WERI-Rb-1 (cell line): ENCODE measurements around the gene PTH1R.

Experiments used
- DNase-seq: peaks from one replicate; pipeline ENCODE4 v3.0.0-alpha.2; 2020
- H3K27ac ChIP-seq: fragments of 250-450 bp; sonication (Bioruptor Pico); 2 replicates; pipeline ENCODE4 v1.5.1; 2020; ENCODE audit warnings: mild to moderate bottlenecking, moderate library complexity
- H3K27me3 ChIP-seq: fragments of 250-450 bp; sonication (Bioruptor Pico); 2 replicates; pipeline ENCODE4 v1.5.1; 2021; ENCODE audit warnings: mild to moderate bottlenecking, low read depth, moderate library complexity; ENCODE audit not compliant: insufficient read depth, severe bottlenecking
- H3K36me3 ChIP-seq: fragments of 250-450 bp; sonication (Bioruptor Pico); 2 replicates; pipeline ENCODE4 v1.5.1; 2020; ENCODE audit warnings: mild to moderate bottlenecking, moderate library complexity
- H3K4me3 ChIP-seq: 2 replicates; pipeline ENCODE4 v1.5.1; 2011; ENCODE audit warnings: low read depth, mild to moderate bottlenecking, control low read depth, low read length
- H3K9me3 ChIP-seq: fragments of 250-450 bp; sonication (Bioruptor Pico); 2 replicates; pipeline ENCODE4 v1.5.1; 2021; ENCODE audit warnings: mild to moderate bottlenecking, moderate library complexity; ENCODE audit not compliant: severe bottlenecking
- TF ChIP-seq, protein P1 (sequence below): IDR thresholded peaks from 2 replicates; pipeline ENCODE4 v1.5.1; 2011; ENCODE audit warnings: low read depth, mild to moderate bottlenecking, control low read depth, inconsistent platforms, low read length

PTH1R gene

DNA sequence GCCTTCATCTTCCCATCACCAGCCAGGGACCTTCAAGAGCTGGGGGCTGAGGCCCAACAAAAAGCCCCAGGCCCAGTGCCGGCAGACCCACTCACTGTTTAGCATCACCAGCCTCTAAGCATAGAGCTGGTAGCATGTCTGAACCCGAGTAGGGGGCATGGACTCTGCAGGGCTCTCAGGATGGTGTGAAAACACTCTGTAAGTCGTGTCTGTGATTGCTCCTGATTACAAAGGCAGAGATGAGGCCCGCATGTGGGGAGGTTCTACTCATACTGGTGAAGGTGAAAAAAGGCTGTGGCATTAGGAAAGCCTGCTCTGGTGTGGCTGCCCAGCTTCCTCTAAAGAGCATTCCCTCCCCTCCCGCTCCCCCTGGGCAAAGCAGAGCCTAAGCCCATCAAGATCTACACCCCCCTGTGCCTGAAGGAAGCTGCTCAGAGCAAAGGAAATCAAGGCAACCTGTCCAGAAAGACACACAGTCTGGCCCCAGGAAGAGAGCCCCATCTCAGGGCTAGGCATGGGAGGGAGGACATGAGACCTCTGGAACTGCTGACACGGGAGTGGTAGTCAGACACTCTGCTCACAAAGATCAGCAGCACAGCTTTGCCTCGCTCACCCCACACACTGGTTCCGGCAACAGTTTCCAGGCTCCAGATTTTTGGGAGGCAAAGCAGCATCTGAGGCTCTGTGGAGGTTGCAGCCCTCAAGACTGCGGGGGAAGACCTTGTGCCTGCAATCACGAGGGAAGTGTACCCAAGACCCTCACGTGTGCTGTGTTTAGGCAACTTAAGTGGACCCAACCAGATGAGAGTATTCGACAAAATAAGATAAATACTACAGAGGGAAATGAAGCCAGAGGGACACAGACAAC lies 62.3 kb downstream of the PTH1R start:
- no peak for DNase-seq
- H3K9me3 ChIP-seq: no peaks in the 10 kb centered on the region
- H3K27me3 ChIP-seq: no peaks in the 10 kb centered on the region
- H3K36me3 ChIP-seq: peaks cover 52% of the 10 kb centered on the region
- H3K27ac ChIP-seq: peak overlapping the region; percentile 42
- TF ChIP-seq, protein P1, sequence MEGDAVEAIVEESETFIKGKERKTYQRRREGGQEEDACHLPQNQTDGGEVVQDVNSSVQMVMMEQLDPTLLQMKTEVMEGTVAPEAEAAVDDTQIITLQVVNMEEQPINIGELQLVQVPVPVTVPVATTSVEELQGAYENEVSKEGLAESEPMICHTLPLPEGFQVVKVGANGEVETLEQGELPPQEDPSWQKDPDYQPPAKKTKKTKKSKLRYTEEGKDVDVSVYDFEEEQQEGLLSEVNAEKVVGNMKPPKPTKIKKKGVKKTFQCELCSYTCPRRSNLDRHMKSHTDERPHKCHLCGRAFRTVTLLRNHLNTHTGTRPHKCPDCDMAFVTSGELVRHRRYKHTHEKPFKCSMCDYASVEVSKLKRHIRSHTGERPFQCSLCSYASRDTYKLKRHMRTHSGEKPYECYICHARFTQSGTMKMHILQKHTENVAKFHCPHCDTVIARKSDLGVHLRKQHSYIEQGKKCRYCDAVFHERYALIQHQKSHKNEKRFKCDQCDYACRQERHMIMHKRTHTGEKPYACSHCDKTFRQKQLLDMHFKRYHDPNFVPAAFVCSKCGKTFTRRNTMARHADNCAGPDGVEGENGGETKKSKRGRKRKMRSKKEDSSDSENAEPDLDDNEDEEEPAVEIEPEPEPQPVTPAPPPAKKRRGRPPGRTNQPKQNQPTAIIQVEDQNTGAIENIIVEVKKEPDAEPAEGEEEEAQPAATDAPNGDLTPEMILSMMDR: no peak
- no peak overlapping the region for H3K4me3 ChIP-seq

DNA sequence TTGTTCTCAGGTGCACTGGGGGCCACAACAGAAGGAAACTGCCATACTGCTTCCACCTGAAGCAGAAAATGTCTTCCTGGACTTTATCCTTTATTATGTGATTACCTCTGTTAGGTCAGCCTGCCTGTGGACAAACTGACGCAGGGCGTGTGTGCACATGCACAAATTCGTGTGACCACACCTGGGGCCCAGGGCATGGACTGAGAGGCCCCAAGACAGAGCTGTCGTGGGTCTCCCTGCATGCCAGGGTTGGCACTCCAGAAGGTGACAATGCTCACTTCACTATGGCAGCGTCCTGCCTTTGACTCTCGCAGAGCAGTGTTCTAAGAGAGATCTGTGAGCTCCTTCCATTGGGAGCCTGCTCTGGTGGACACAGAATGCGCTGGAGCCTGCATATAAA lies 64.6 kb downstream of the PTH1R start:
- no peak for DNase-seq
- no peaks in the 10 kb centered on the region for H3K9me3 ChIP-seq
- TF ChIP-seq, protein P1: no peak
- no peak overlapping the region for H3K4me3 ChIP-seq
- H3K27ac ChIP-seq: no peak overlapping the region
- H3K27me3 ChIP-seq: no peaks in the 10 kb centered on the region
- peaks cover 43% of the 10 kb centered on the region for H3K36me3 ChIP-seq

DNA sequence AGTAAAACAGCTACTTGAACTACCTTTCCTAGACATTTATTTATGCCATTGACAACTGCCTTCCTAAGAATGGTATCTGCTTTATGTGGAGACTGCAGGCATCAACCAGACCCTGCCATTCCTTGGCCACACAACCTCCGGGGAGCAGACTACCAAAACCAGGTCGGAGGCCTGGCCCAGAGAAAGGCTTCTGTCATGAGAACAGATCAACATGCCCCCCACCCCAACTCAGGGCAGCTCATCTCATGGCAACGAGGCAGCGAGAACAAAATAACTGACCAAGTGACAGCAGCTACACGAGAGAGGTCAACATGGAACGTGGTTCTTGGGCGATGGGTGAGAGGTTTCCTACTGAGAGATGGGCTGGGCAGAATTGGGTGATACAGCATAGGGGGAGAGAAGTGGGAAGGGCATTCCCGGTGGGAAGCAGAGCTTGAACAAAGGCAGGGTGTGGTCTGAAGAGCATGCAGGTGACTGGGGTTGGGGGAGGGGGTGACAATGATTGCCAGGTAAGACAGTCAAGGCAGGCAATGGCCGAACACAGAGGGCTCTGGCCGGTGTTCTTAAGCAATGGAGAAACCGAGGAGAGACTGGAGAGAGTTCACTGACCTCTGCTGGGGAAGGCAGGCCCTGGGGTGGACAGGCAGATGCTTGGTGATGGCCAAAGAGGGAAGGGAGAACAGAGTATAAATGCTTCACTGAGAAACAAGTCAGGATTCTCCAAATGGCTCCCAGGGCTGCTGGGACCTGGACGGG lies 65.1 kb downstream of the PTH1R start:
- H3K36me3 ChIP-seq: peaks cover 43% of the 10 kb centered on the region
- no peak overlapping the region for H3K27ac ChIP-seq
- TF ChIP-seq, protein P1: no peak
- DNase-seq: no peak
- no peaks in the 10 kb centered on the region for H3K27me3 ChIP-seq
- no peak overlapping the region for H3K4me3 ChIP-seq
- H3K9me3 ChIP-seq: no peaks in the 10 kb centered on the region

DNA sequence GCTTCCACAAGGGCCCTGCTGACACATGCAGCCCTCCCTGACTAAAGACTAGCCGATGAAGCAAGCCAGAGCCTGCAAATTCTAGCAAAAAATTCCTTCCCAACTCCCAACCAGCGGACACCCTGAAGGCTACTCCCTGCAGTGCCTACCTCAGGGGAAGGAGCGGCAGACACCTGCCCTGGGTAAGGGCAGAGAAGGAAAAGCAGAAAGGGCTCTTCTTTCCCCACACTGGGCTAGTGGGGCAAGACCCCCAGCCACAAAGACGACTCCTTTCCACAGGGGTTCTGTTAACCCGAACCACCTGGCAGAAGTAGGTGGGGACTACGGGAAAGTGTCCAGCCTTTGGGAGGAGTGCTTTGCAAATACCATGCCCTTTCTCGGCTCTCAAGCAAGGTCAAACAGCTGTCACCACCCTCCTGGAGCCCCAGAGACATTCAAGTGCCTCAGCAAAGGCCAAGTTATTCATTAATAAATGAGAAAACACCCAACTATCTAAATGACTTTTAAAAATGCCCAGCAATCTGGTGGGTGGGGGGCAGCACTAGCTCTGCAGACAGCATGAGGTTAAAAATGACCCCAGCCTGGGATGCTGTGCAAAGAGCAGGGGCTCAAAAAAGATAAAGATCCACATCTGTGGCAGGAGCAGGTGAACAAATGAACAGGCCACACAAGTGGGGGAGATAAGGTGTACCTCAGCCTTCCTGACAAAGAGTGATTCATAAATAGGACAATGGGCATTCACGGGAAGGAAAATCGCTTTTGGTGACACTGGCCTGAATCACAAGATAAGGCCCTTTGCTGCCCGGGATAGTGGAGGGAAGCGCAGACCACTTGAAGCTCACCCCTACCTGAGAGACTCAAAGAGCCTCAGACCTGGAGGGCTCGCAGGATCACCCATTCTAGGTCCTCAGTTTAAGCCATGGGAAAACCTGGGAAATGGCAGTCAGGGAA lies 66.0 kb downstream of the PTH1R start:
- no peak overlapping the region for H3K27ac ChIP-seq
- TF ChIP-seq, protein P1: no peak
- no peaks in the 10 kb centered on the region for H3K9me3 ChIP-seq
- no peaks in the 10 kb centered on the region for H3K27me3 ChIP-seq
- no peak overlapping the region for H3K4me3 ChIP-seq
- no peak for DNase-seq
- peaks cover 39% of the 10 kb centered on the region for H3K36me3 ChIP-seq

DNA sequence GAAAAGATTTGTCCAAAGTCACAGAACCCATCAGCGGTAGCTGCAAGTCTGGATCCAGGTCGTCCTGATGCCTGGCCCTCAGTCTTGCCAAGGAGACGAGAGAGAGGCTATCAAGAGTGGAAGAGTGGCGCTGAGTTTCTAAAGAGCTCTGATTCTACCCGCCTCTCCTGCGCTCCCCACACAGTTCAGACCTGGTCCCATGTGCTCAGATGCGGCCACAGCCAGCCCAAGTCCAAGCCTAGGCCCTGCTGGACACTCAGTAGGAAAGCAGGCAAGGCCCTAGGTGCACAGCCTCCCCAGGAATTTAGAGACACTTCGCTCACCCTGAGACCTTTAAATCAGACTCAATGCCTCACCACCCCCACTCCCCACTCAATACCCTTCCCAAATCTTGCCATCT lies 66.7 kb downstream of the PTH1R start:
- TF ChIP-seq, protein P1: no peak
- H3K36me3 ChIP-seq: peaks cover 35% of the 10 kb centered on the region

More for the DNA sequence above, 66.7 kb downstream of the PTH1R start:
- DNase-seq: no peak
- no peak overlapping the region for H3K4me3 ChIP-seq
- H3K27ac ChIP-seq: no peak overlapping the region
- H3K9me3 ChIP-seq: no peaks in the 10 kb centered on the region
- H3K27me3 ChIP-seq: no peaks in the 10 kb centered on the region
